Tongue (tissue), 2 donors: ENCODE data around the gene NSUN6. TPM values are rescaled to one million over a fixed set of nuclear protein-coding genes. Genes with fewer than 3 reads are reported as not detected.

Experiments
- DNase-seq: peaks from one replicate; pipeline ENCODE4 v3.0.0-alpha.2; 2015
- total RNA-seq: library from RNA; depleted of rRNA; stranded (reverse); fragments of >200 nt; gene quantifications from one replicate; pipeline ENCODE4 v1.2.3, GENCODE V29; 2014

NSUN6 gene, protein sequence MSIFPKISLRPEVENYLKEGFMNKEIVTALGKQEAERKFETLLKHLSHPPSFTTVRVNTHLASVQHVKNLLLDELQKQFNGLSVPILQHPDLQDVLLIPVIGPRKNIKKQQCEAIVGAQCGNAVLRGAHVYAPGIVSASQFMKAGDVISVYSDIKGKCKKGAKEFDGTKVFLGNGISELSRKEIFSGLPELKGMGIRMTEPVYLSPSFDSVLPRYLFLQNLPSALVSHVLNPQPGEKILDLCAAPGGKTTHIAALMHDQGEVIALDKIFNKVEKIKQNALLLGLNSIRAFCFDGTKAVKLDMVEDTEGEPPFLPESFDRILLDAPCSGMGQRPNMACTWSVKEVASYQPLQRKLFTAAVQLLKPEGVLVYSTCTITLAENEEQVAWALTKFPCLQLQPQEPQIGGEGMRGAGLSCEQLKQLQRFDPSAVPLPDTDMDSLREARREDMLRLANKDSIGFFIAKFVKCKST
- 16.0 TPM for total RNA-seq

- peak; percentile 97 for DNase-seq
These were observed at the start of gene NSUN6 for GRCh38 chr10:18651324-18652007. Gene NSUN6, minus strand, starts transcription at chr10:18651587. Its CDS starts 384 bp downstream, at chr10:18651203.

GRCh38 chr10:18699849-18700840 lies 48.8 kb upstream of the NSUN6 start:
- peak; percentile 8 for DNase-seq

- no peak for DNase-seq
These were observed 39.2 kb upstream of the NSUN6 start for GRCh38 chr10:18690541-18690940.

DNA sequence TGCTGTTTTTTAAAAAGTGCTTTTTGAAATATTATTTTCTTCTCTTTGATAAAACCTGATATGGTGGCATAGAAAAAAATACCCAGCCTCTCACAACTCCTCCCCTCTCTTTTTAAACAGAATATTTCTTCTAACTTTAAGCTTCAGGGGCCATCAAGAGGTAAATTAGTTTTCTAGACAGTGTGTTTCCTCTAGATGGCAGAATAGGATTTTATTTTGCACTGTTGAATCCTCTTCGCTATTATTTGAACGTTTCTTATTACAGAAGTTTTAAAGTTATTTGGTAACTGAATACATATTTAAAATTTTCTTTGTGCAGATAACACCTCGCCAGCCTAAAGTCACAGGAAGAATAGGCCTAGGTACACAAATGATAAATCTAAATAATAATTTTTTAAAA lies 38.1 kb upstream of the NSUN6 start:
- peak; percentile 52 for DNase-seq

GRCh38 chr10:18687706-18688105 lies 36.3 kb upstream of the NSUN6 start:
- DNase-seq: no peak

GRCh38 chr10:18687195-18687594 lies 35.8 kb upstream of the NSUN6 start:
- DNase-seq: no peak

- no peak for DNase-seq
These were observed 34.2 kb upstream of the NSUN6 start for GRCh38 chr10:18685555-18685954.

- DNase-seq: no peak
These were observed 33.6 kb upstream of the NSUN6 start for GRCh38 chr10:18684953-18685352.

DNA sequence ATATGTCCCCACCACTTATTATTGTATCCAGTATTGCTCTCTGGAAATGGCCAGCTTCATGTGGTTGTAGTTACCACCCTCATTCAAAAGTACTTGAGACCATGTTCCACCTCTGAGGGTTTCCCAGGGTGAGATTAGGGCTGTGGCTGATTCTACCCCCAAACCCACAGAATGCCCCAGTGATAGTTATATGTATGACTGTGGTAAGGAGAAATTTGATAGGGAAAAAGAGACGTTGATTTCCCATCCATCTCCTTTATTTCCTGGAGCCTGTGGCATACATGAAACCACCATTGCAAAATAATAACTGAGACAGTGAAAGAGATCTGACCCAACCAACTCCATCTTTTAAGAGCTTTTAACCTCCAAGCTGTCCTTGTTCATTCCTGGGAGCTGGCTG lies 33.0 kb upstream of the NSUN6 start:
- DNase-seq: no peak

DNA sequence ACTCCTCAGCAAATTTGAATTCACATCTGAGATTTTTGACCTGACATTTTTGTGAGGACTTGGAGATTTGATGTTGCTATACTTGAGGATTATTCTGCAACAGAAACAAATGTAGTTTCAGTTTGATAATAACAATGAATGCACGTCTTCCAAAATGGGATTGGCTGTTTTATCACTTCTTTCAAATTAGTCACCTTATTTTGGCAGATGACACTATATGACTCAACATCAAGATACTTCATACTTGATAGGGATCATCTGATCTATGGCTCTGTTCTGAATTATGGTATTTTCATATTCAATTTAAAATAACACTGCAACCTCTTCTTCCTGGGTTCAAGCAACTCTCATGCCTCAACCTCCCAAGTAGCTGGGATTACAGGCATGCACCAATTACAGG lies 32.0 kb upstream of the NSUN6 start:
- DNase-seq: no peak

DNA sequence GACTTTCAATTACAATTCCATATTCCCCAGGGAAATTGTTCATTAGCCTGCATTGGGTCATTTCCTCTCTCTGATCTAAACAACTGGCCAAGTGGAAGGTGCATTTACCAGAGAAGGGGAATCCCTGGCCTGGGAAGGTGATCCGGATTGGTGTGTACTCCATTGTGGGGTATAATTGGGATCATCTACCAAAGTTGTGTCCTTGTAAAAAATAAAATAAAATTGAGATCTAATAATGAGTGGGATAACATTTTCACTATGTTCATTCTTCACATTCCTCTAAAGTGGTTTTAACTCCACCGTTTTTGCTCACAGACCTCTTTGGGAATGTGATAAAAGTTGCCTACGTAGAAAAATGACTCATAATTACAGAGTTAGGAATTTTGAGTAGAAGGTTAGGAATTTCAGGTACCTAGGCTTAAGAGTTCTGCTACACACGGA lies 30.6 kb upstream of the NSUN6 start:
- DNase-seq: no peak

GRCh38 chr10:18681366-18681765 lies 30.0 kb upstream of the NSUN6 start:
- peak; percentile 5 for DNase-seq

DNA sequence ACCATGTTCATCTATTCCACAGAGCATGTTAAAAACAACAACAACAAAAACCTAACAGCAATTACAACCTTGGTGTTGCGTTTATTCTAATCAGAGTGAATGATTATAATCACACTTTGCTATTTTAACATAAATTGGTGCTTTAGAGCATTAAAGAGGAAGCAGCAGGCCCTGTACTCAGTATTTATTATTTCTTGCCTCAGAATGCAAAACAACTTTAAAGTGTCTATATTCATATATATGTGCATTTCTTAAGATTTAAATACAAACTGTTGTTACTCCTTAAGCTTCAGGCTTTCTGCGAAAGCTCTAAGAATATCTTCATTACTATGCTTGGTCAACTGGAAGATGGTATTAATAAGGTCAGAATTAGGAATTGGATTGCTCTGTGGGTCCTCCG lies 29.4 kb upstream of the NSUN6 start:
- DNase-seq: no peak

DNA sequence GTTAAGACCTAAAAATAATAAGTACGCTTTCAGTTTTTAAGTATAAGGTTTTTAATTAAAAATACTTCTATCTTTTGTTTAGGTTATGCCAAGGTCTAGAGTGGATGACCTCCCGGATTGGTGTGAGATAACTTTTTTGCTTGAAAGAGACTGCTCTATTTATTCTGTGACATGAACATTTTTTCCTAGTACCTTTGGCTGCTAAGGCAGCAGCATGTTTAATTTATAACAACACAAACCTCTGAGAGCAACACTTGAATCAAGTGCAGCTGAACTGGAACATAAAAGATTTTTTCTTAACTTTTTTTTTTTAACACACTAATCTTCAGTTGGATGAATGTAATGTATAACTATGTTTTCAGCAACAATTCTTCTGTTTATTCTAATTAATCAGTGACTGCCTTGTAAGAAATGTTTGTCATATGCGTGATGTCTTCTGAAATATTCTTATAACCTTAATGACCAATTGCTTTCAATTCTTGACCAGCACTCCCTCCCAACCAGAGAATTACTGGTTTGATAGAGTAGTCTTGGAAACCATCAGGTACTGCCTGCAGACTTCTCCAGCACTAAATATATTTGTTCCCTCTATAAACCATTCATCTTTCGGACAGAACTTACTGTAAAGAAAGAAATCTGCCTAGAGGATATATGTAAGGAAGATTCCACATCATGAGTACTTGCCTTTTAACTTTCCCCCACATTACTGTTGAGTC lies 23.9 kb upstream of the NSUN6 start:
- DNase-seq: no peak

DNA sequence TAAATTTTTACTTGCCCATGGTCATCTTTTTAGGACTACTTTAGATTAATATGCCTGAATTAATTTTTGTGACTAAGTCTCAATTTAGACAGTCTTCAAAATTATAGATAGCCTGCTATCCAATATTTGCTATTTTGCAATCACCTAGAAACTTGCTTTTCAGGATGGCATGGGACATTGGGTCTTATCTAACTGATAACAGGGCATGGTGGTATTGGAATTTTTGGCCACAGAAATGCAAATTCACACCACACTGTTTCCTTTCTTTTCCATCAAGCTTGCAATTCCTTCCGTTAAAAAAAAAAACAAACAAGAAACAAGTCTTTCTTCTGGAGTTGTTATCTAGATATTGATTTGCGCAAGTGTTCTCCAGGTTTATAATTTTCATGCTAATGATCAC lies 16.6 kb upstream of the NSUN6 start:
- no peak for DNase-seq

DNA sequence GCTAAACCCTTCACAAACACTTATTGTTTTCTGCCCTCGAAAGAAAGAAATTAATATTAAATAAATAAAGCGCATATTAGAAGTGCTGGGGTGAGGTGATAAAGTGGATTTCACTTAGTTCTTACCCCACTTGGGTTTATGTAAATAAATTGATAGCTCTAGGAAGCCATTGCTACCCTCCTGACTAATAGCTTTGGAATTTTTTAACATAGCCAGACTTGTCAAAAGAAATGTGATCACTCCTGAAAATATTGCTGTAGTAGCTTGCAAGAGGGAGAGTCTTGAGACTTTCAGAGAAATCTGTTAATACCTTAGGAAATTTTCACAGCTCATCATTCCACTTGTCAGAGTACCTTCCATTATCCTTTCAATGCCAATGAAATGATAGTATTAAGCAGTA lies 15.4 kb upstream of the NSUN6 start:
- no peak for DNase-seq

DNA sequence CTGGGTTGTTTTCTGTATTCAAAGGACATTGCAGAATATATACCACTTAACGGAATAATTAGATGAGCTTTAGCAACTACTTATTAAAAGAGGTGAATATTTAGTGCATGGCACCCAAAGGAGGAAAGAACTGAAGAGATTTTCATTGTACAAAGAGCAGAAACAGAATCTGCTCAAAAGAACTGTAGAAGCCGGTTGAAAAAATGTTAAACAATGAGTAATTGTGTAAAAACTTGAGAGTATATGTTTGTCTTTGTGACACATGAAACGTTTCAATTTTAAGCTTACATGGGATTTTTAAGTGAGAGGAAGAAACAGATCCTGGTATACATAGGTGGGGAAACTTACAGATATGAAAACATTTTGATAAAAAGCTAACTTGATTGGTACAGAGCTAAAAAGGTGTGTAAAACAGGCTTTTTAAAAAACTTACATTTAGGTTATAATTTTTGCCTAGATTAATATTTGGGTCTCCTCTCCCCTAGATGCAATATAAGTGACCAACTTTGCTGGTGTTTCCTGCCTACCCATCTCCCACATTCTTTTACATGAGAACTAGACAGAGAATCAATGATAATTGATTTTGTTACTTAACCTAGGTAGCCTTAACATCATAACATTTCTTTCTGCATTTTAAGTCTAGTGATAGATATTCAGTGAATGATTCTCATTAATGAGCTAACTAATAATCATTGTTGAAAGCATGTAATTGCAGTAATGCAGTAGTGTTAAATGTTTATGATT lies 14.6 kb upstream of the NSUN6 start:
- no peak for DNase-seq

- DNase-seq: no peak
These were observed 13.6 kb upstream of the NSUN6 start for GRCh38 chr10:18664841-18665478.

- no peak for DNase-seq
These were observed 9.5 kb upstream of the NSUN6 start for GRCh38 chr10:18660816-18661431.
